ENCODE measurements around the gene CPO. TPM values are rescaled to one million over a fixed set of nuclear protein-coding genes. Genes with fewer than 3 reads are reported as not detected.
A peak's percentile ranks its signal among the peaks of the same experiment; 100 is the strongest.

The CPO gene
- total and polyA plus RNA-seq, 9 of the 15 experiments (the other 6 are each of a cell fraction or from before 2014, with no cell fraction given) = not detected

DNA sequence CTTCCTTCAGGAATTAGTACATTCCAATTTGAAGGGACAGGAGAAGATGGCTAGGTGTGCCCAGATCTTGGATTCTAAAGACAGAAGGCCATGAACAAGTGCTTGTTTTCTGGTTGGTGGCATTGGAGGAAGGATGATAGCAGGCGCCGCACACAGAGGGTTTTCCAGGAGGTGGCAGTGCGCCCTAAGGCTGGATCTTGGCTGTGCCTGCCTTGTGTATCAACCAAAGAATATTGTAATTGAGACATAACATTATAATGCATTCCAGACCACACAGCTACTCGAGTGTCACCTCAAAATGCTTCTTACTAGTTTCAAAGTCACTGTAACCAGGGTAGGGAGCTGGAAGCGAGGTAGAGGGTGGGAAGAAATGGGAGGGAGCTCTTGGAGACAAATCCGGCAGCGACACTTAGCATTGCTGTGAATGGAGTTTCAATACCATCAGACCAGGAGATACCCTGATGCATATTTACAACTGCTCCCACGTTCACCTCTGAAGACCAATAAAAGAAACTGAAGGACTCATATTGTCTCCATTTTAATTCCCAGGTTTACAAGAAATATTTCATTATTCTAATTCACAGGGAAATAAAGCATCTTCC lies 42.5 kb downstream of the CPO start (continued):
- TF ChIP-seq NR4A1 (CRISPR knock-in tag; IDR thresholded peaks at IDR 0.05) (no peak), NR4A1 (tag; IDR thresholded peaks at IDR 0.05) (no peak), ZNF354B (CRISPR knock-in tag; IDR thresholded peaks at IDR 0.05) (no peak), NEUROD1 (IDR thresholded peaks at IDR 0.05; ENCODE audit: borderline replicate concordance, low read depth, low read length, partially characterized antibody) (no peak), ZC3H11A (IDR thresholded peaks at IDR 0.05; ENCODE audit: low read depth, low read length) (no peak), PTTG1 (tag; IDR thresholded peaks at IDR 0.05; ENCODE audit: low read depth) (no peak), XRCC4 (IDR thresholded peaks at IDR 0.05; ENCODE audit: extremely low read depth, insufficient read depth, insufficient read length) (no peak)
- TF ChIP-seq, protein P1, sequence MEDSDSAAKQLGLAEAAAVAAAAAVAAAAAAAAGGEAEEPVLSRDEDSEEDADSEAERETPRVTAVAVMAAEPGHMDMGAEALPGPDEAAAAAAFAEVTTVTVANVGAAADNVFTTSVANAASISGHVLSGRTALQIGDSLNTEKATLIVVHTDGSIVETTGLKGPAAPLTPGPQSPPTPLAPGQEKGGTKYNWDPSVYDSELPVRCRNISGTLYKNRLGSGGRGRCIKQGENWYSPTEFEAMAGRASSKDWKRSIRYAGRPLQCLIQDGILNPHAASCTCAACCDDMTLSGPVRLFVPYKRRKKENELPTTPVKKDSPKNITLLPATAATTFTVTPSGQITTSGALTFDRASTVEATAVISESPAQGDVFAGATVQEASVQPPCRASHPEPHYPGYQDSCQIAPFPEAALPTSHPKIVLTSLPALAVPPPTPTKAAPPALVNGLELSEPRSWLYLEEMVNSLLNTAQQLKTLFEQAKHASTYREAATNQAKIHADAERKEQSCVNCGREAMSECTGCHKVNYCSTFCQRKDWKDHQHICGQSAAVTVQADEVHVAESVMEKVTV (CRISPR knock-in tag; IDR thresholded peaks at IDR 0.05) = 0 out of 2 replicates have a peak, but pooled peaks have one; percentile 31
- TF ChIP-seq, protein P2, sequence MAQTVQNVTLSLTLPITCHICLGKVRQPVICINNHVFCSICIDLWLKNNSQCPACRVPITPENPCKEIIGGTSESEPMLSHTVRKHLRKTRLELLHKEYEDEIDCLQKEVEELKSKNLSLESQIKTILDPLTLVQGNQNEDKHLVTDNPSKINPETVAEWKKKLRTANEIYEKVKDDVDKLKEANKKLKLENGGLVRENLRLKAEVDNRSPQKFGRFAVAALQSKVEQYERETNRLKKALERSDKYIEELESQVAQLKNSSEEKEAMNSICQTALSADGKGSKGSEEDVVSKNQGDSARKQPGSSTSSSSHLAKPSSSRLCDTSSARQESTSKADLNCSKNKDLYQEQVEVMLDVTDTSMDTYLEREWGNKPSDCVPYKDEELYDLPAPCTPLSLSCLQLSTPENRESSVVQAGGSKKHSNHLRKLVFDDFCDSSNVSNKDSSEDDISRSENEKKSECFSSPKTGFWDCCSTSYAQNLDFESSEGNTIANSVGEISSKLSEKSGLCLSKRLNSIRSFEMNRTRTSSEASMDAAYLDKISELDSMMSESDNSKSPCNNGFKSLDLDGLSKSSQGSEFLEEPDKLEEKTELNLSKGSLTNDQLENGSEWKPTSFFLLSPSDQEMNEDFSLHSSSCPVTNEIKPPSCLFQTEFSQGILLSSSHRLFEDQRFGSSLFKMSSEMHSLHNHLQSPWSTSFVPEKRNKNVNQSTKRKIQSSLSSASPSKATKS (CRISPR knock-in tag; IDR thresholded peaks at IDR 0.05) = no peak
- TF ChIP-seq, protein P3, sequence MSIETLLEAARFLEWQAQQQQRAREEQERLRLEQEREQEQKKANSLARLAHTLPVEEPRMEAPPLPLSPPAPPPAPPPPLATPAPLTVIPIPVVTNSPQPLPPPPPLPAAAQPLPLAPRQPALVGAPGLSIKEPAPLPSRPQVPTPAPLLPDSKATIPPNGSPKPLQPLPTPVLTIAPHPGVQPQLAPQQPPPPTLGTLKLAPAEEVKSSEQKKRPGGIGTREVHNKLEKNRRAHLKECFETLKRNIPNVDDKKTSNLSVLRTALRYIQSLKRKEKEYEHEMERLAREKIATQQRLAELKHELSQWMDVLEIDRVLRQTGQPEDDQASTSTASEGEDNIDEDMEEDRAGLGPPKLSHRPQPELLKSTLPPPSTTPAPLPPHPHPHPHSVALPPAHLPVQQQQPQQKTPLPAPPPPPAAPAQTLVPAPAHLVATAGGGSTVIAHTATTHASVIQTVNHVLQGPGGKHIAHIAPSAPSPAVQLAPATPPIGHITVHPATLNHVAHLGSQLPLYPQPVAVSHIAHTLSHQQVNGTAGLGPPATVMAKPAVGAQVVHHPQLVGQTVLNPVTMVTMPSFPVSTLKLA (conservative IDR thresholded peaks at IDR 0.05) = no peak
- TF ChIP-seq, protein P4, sequence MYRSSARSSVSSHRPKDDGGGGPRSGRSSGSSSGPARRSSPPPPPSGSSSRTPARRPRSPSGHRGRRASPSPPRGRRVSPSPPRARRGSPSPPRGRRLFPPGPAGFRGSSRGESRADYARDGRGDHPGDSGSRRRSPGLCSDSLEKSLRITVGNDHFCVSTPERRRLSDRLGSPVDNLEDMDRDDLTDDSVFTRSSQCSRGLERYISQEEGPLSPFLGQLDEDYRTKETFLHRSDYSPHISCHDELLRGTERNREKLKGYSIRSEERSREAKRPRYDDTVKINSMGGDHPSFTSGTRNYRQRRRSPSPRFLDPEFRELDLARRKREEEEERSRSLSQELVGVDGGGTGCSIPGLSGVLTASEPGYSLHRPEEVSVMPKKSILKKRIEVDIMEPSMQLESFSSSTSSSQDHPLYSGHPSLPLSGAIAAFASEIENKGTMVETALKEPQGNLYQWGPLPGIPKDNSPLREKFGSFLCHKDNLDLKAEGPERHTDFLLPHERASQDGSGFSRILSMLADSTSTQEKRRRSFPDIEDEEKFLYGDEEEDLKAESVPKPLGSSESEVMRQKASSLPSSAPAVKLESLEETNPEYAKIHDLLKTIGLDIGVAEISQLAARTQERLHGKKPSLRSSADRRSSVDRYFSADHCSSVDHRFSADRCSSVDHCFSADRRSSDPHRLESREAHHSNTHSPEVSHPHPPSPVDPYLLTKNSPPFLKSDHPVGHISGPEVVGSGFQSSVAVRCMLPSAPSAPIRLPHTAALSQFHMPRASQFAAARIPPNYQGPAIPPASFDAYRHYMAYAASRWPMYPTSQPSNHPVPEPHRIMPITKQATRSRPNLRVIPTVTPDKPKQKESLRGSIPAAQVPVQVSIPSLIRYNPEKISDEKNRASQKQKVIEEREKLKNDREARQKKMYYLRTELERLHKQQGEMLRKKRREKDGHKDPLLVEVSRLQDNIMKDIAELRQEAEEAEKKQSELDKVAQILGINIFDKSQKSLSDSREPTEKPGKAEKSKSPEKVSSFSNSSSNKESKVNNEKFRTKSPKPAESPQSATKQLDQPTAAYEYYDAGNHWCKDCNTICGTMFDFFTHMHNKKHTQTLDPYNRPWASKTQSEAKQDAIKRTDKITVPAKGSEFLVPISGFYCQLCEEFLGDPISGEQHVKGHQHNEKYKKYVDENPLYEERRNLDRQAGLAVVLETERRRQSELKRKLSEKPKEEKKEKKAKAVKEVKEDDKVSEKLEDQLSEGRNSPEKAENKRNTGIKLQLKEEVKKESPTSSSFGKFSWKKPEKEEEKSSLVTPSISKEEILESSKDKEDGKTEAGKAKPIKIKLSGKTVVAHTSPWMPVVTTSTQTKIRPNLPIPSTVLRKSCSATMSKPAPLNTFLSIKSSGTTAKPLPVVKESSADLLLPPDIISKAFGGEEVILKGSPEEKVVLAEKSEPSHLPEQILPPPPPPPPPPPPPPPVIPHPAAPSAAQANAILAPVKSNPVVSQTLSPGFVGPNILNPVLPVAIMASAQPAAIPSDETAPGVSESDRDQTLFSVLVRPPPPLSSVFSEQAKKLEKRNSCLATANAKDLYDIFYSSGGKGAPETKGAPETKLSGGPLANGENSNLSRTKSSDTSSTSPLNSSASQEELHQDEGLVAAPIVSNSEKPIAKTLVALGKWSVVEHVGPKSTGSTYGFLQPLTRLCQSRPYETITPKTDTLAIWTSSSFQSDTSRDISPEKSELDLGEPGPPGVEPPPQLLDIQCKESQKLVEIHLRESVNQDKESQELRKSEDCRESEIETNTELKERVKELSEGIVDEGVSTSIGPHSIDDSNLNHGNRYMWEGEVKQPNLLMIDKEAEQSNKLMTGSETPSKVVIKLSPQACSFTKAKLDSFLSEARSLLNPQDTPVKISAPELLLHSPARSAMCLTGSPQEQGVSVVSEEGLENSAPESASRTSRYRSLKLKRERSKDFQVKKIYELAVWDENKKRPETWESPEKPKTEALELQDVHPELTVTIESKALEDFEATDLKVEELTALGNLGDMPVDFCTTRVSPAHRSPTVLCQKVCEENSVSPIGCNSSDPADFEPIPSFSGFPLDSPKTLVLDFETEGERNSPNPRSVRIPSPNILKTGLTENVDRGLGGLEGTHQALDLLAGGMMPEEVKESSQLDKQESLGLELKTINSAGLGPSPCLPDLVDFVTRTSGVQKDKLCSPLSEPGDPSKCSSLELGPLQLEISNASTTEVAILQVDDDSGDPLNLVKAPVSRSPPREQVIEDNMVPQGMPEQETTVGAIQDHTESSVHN (IDR thresholded peaks at IDR 0.05; ENCODE audit: borderline replicate concordance in 1 of 2, low read depth in 1 of 2) = no peak
